ENCODE measurements around the gene NID1. TPM values are rescaled to one million over a fixed set of nuclear protein-coding genes. Genes with fewer than 3 reads are reported as not detected.
"Not testable (repeated sequence)": the region's sequence is repeated elsewhere in the genome, so short reads cannot be mapped to it uniquely, and the experiment has no call there.

The NID1 gene
- total RNA-seq, 2 donors from 2014 or later = 28.5 to 58.0 TPM

- intact Hi-C loops (cut with DNase I) = loop anchor here (10.0 kb wide), 1 partner anchor 434 kb away; no protein-coding TSS in a partner anchor
- Histone ChIP-seq H3K36me3 (replicated peaks in 1 of 2; ENCODE audit: insufficient read depth in 1 of 2, low read depth in 2 of 2) (no peaks in the 10 kb centered on the region), H3K9me3 (no peaks in the 10 kb centered on the region), H3K27me3 (no peaks in the 10 kb centered on the region), H3K27ac (no peak overlapping the region), H3K4me3 (no peak overlapping the region), H3K4me1 (no peaks in the 10 kb centered on the region)
- TF ChIP-seq POLR2A (IDR thresholded peaks at IDR 0.05) = no peak
- 86 to 87% methylated on average over 15 of the region's 15 CpGs for WGBS, 2 donors
- ATAC-seq (no peak), DNase-seq (no peak)
Measured at GRCh38 chr1:236100799-236101198, 35.9 kb upstream of the NID1 start.

GRCh38 chr1:236099355-236099974 lies 34.6 kb upstream of the NID1 start:
- no peaks in the 10 kb centered on the region for H3K4me1 ChIP-seq
- no peak for TF ChIP-seq CTCF (IDR thresholded peaks at IDR 0.05)
- no peak overlapping the region for H3K27ac ChIP-seq
- H3K9me3 ChIP-seq = no peaks in the 10 kb centered on the region
- WGBS, 2 donors = 61 to 75% methylated on average over 8 to 12 of the region's 12 CpGs
- H3K36me3 ChIP-seq (replicated peaks in 1 of 2; ENCODE audit: insufficient read depth in 1 of 2, low read depth in 2 of 2) = no peaks in the 10 kb centered on the region
- no peak overlapping the region for H3K4me3 ChIP-seq
- intact Hi-C loops (cut with DNase I) = no loop called here
- DNase-seq (no peak), ATAC-seq (no peak)
- H3K27me3 ChIP-seq = no peaks in the 10 kb centered on the region

GRCh38 chr1:236098267-236098666 lies 33.4 kb upstream of the NID1 start:
- intact Hi-C loops (cut with DNase I) = no loop called here
- ATAC-seq = no peak
- Histone ChIP-seq H3K27me3 (no peaks in the 10 kb centered on the region), H3K4me1 (no peaks in the 10 kb centered on the region), H3K9me3 (no peaks in the 10 kb centered on the region), H3K36me3 (replicated peaks in 1 of 2; ENCODE audit: insufficient read depth in 1 of 2, low read depth in 2 of 2) (no peaks in the 10 kb centered on the region), H3K4me3 (no peak overlapping the region), H3K27ac (no peak overlapping the region)
- no peak for DNase-seq
- WGBS, 2 donors = 25 to 69% methylated on average over 1 of the region's 1 CpG
- TF ChIP-seq CTCF (IDR thresholded peaks at IDR 0.05) (no peak), POLR2A (IDR thresholded peaks at IDR 0.05) (no peak)

- ATAC-seq = peak; percentile 58
- H3K36me3 ChIP-seq (replicated peaks in 1 of 2; ENCODE audit: insufficient read depth in 1 of 2, low read depth in 2 of 2); intact Hi-C loops (cut with DNase I); H3K4me3 ChIP-seq; H3K4me1 ChIP-seq; H3K27me3 ChIP-seq; H3K9me3 ChIP-seq: not testable (repeated sequence)
- peak overlapping the region; percentile 28 to 75 (median 43) for H3K27ac ChIP-seq
- WGBS, 2 donors = 54 to 58% methylated on average over 15 of the region's 15 CpGs
- peak; percentile 84 to 90 (median 84) for DNase-seq
Measured at GRCh38 chr1:236096660-236097482, 32.0 kb upstream of the NID1 start.

- H3K9me3 ChIP-seq = no peaks in the 10 kb centered on the region
- intact Hi-C loops (cut with DNase I) = no loop called here
- no peak for TF ChIP-seq CTCF (IDR thresholded peaks at IDR 0.05)
- no peak for TF ChIP-seq POLR2A (IDR thresholded peaks at IDR 0.05)
- no peaks in the 10 kb centered on the region for H3K36me3 ChIP-seq (replicated peaks in 1 of 2; ENCODE audit: insufficient read depth in 1 of 2, low read depth in 2 of 2)
- 79 to 80% methylated on average over 3 of the region's 3 CpGs for WGBS, 2 donors
- no peak overlapping the region for H3K27ac ChIP-seq
- no peaks in the 10 kb centered on the region for H3K27me3 ChIP-seq
- H3K4me3 ChIP-seq = no peak overlapping the region
- ATAC-seq (no peak), DNase-seq (no peak)
- no peaks in the 10 kb centered on the region for H3K4me1 ChIP-seq
Measured at GRCh38 chr1:236095705-236096520, 31.0 kb upstream of the NID1 start.
